ENCODE measurements around the gene MIER3. TPM values are rescaled to one million over a fixed set of nuclear protein-coding genes. Genes with fewer than 3 reads are reported as not detected.

The MIER3 gene
- total and polyA plus RNA-seq, 2 of the 13 experiments (the other 11 are each of a cell fraction or from before 2014, with no cell fraction given), result 14.6 to 38.8 TPM

- no peak for TF ChIP-seq PRDM10 (CRISPR knock-in tag; IDR thresholded peaks at IDR 0.05; ENCODE audit: low read depth)
- no peak for TF ChIP-seq ZNF597 (CRISPR knock-in tag; IDR thresholded peaks at IDR 0.05)
- TF ChIP-seq LCORL (IDR thresholded peaks at IDR 0.05), result no peak
- no peak for TF ChIP-seq LCORL (CRISPR knock-in tag; IDR thresholded peaks at IDR 0.05)
- TF ChIP-seq MAZ (IDR thresholded peaks at IDR 0.05; ENCODE audit: borderline replicate concordance, low read depth, low read length), result no peak
- TF ChIP-seq MAZ (CRISPR knock-in tag; IDR thresholded peaks at IDR 0.05; ENCODE audit: low read depth), result 0 out of 2 replicates have a peak, but pooled peaks have one; percentile 39
- peak; percentile 71 for TF ChIP-seq POLR2AphosphoS5 (IDR thresholded peaks at IDR 0.05; ENCODE audit: low read depth, low read length)
- TF ChIP-seq NAIF1 (CRISPR knock-in tag; IDR thresholded peaks at IDR 0.05; ENCODE audit: borderline replicate concordance), result no peak
- TF ChIP-seq ZNF883 (CRISPR knock-in tag; IDR thresholded peaks at IDR 0.05; ENCODE audit: not compliant biosample characterization), result no peak
- TF ChIP-seq HNF1B (CRISPR knock-in tag; IDR thresholded peaks at IDR 0.05), result no peak
- TF ChIP-seq MTF1 (CRISPR knock-in tag; IDR thresholded peaks at IDR 0.05), result no peak
- no peak for TF ChIP-seq E2F1 (CRISPR knock-in tag; IDR thresholded peaks at IDR 0.05)
- TF ChIP-seq ZNF777 (CRISPR knock-in tag; IDR thresholded peaks at IDR 0.05), result peak; percentile 78
- peak; percentile 39; the same call in 1 of the 2 replicates for TF ChIP-seq HDAC2 (CRISPR knock-in tag; IDR thresholded peaks at IDR 0.05)
- TF ChIP-seq ZNF343 (CRISPR knock-in tag; IDR thresholded peaks at IDR 0.05), result 0 out of 2 replicates have a peak, but pooled peaks have one; percentile 25
- 0 out of 2 replicates have a peak, but pooled peaks have one; percentile 45 for TF ChIP-seq ZFP91 (CRISPR knock-in tag; IDR thresholded peaks at IDR 0.05; ENCODE audit: borderline replicate concordance)
- no peak for TF ChIP-seq ZNF234 (CRISPR knock-in tag; conservative IDR thresholded peaks at IDR 0.05)
- no peak for TF ChIP-seq MIER3 (CRISPR knock-in tag; IDR thresholded peaks at IDR 0.05; ENCODE audit: borderline replicate concordance)
- TF ChIP-seq ZFX (CRISPR knock-in tag; IDR thresholded peaks at IDR 0.05; ENCODE audit: low read depth), result peak; percentile 65
- TF ChIP-seq ARNT2 (CRISPR knock-in tag; IDR thresholded peaks at IDR 0.05; ENCODE audit: low read depth), result no peak
These were observed at the start of gene MIER3 (continued) for GRCh38 chr5:56951946-56952691.
